ENCODE data around the gene SAYSD1. TPM values are rescaled to one million over a fixed set of nuclear protein-coding genes. Genes with fewer than 3 reads are reported as not detected.

The SAYSD1 gene
- total RNA-seq, 1 experiment from 2014 or later, result 9.4 TPM

DNA sequence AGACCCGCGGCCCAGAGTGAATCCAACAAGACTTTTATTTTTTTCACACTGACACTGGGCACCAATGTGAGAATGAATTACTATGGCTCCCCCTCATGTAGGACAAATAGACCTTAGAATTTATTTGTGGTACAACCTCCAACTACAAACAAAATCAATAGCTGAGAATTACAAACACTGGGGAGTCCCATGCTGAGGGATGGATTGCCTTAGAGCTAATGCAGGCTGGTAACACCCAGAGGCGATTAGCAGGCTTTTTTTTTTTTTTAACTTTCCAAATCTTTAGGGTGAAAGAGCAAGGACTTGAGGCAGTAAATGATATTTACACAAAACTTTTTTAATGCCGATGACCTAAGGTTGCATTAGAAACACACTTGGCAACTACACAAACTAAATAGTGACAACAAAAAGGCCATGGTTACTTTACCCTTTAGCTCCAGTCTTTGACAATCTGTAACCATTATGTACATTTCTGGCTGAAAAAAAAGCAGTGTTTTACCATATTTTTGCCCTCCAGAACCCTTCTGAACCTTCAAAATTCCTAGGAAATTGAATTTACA, 21.8 kb downstream of the SAYSD1 start:
- Histone ChIP-seq H3K23me2 (ENCODE audit: insufficient read length, low read depth, low read length, poor library complexity, severe bottlenecking) (no peaks in the 10 kb centered on the region), H2BK20ac (ENCODE audit: low read depth, low read length, poor library complexity, severe bottlenecking) (no peak overlapping the region), H2BK5ac (ENCODE audit: insufficient read length, low read length) (no peak overlapping the region), H3K9me3 (ENCODE audit: control insufficient read depth, low read depth, low read length) (no peaks in the 10 kb centered on the region), H3K4me1 (ENCODE audit: insufficient read depth, low read length) (peaks cover 6% of the 10 kb centered on the region), H3K79me2 (ENCODE audit: insufficient read depth, low read length) (no peaks in the 10 kb centered on the region), H3K27me3 (ENCODE audit: insufficient read depth, low read length) (no peaks in the 10 kb centered on the region), H3K14ac (ENCODE audit: insufficient read depth, low read length) (no peak overlapping the region), H3K56ac (ENCODE audit: insufficient read length, low read depth, low read length) (no peak overlapping the region), H4K5ac (ENCODE audit: insufficient read length, low read depth, low read length) (no peak overlapping the region), H3K4me2 (ENCODE audit: insufficient read depth, insufficient read length, low read length) (no peak overlapping the region), H3K27ac (ENCODE audit: insufficient read length, low read depth, low read length) (no peak overlapping the region), H2BK12ac (ENCODE audit: insufficient read length, low read depth, low read length) (no peak overlapping the region), H2AK5ac (ENCODE audit: insufficient read length, low read length) (no peak overlapping the region), H2BK15ac (ENCODE audit: low read depth, low read length) (no peak overlapping the region), H2BK120ac (ENCODE audit: low read depth, low read length, poor library complexity, severe bottlenecking) (no peak overlapping the region), H3K9ac (ENCODE audit: extremely low read depth, insufficient read length, low read length) (no peak overlapping the region), H3K79me1 (ENCODE audit: insufficient read depth, low read depth, low read length, poor library complexity, severe bottlenecking) (no peaks in the 10 kb centered on the region), H3K18ac (ENCODE audit: insufficient read length, low read depth, low read length) (no peak overlapping the region), H4K8ac (replicated peaks; ENCODE audit: insufficient read length, low read depth, low read length) (no peak overlapping the region), H4K20me1 (ENCODE audit: control insufficient read depth, insufficient read depth, insufficient read length) (no peaks in the 10 kb centered on the region), H3K23ac (ENCODE audit: insufficient read length, low read depth, low read length) (no peak overlapping the region), H4K91ac (ENCODE audit: insufficient read length, low read depth, low read length) (no peak overlapping the region), H3K4ac (ENCODE audit: low read depth, low read length) (no peak overlapping the region), H3T11ph (ENCODE audit: low read length) (no peak overlapping the region), H2AFZ (ENCODE audit: low read length) (no peak overlapping the region)
- no peaks in the 10 kb centered on the region; the same call in none of the 2 replicates for H3K27me3 Mint-ChIP-seq (ENCODE audit: low read depth)
- no peak for DNase-seq
- H3K9me3 Mint-ChIP-seq, result no peaks in the 10 kb centered on the region
- H3K27ac Mint-ChIP-seq, result no peak overlapping the region
- WGBS (ENCODE audit: extremely low coverage, insufficient read length, low lambda C conversion rate), result no CpG with 5 or more reads among the region's 4 CpGs
- TF ChIP-seq, protein P1, sequence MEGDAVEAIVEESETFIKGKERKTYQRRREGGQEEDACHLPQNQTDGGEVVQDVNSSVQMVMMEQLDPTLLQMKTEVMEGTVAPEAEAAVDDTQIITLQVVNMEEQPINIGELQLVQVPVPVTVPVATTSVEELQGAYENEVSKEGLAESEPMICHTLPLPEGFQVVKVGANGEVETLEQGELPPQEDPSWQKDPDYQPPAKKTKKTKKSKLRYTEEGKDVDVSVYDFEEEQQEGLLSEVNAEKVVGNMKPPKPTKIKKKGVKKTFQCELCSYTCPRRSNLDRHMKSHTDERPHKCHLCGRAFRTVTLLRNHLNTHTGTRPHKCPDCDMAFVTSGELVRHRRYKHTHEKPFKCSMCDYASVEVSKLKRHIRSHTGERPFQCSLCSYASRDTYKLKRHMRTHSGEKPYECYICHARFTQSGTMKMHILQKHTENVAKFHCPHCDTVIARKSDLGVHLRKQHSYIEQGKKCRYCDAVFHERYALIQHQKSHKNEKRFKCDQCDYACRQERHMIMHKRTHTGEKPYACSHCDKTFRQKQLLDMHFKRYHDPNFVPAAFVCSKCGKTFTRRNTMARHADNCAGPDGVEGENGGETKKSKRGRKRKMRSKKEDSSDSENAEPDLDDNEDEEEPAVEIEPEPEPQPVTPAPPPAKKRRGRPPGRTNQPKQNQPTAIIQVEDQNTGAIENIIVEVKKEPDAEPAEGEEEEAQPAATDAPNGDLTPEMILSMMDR (conservative IDR thresholded peaks at IDR 0.05), result no peak
- no peaks in the 10 kb centered on the region for H3K36me3 Mint-ChIP-seq (ENCODE audit: insufficient read depth in 1 of 3, low read depth in 3 of 3)
- H3K4me1 Mint-ChIP-seq, result peaks cover 33 to 44% of the 10 kb centered on the region in 2 experiments
- no peak overlapping the region for H3K4me3 Mint-ChIP-seq

All from H9 (cell line).